Measurements from ENCODE around the gene SUPT4H1.

SUPT4H1 gene

DNA sequence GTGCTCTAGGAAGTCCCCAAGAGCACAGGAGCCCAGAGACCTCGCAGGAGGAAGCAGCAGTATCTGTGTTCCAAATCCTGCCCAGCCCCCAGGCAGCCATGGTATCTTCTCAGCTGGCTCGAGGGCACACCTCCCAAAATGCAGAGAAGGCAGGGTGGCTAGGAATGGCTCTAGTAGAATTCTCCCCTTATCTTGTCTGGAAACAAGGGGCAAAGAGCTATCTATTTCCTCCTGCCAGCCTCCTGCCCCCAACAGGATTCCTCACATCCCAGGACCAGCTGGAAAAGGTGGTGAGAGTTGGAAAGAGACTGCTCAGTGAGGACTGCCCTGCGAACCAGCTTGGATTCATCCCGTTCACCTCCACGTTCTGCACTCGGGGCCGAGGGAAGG is 14.8 kb downstream of the SUPT4H1 start:
- TF ChIP-seq POLR2AphosphoS5 (IDR thresholded peaks at IDR 0.05; ENCODE audit: borderline replicate concordance, low read depth, low read length) (no peak), FOXP2 (optimal IDR thresholded peaks at IDR 0.05; ENCODE audit: control extremely low read depth, extremely low read length, insufficient read depth) (no peak), EZH2 (IDR thresholded peaks at IDR 0.05) (no peak)
- no peak overlapping the region for H3K9ac ChIP-seq (ENCODE audit: insufficient read length)
- no peak for DNase-seq (ENCODE audit: low read depth, low spot score)
- no peaks in the 10 kb centered on the region for H3K9me3 ChIP-seq (ENCODE audit: low read depth, low read length)
- H3K36me3 ChIP-seq (ENCODE audit: insufficient read depth, low read length), result no peaks in the 10 kb centered on the region
- H3K4me3 ChIP-seq, result no peak overlapping the region
- H3K27ac ChIP-seq, result no peak overlapping the region

DNA sequence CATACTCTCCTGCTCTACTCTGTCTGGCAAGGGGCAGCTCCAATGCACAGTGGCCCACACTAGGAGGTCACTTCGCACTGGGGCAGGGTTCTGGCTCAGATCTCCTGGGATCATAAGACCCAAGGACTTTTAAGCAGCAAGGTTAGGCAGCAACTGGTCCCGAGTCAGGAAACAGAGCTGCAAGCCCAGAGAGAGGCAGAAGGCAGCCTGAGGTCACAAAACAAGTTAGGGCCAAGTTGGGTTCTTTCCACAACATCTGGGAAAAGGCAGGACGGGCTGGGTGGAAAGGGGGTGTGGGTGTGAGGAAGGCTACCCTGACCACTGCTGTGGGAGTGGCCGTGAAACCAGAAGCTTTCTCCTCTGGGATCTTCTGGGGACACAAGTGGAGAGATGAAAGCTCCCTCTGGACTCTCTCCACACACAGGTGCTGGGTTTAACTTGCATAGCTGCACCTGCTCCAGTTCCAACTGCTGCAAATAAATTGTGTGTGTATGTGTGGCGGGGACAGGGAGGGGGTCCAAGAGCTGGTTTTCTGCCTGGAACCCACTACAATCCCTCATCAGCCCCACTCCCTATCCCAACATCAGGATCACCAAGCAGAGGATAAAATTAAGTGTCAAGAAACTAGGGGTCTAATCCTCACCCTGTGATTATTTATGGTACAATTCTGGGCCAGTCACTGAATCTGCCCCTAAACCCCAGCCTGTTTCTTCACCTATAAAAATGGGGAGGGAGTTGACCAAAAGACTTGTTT is 15.4 kb downstream of the SUPT4H1 start:
- DNase-seq (ENCODE audit: low read depth, low spot score), result no peak
- H3K4me3 ChIP-seq, result no peak overlapping the region
- no peaks in the 10 kb centered on the region for H3K36me3 ChIP-seq (ENCODE audit: insufficient read depth, low read length)
- no peak overlapping the region for H3K27ac ChIP-seq
- no peaks in the 10 kb centered on the region for H3K9me3 ChIP-seq (ENCODE audit: low read depth, low read length)
- TF ChIP-seq FOXP2 (optimal IDR thresholded peaks at IDR 0.05; ENCODE audit: control extremely low read depth, extremely low read length, insufficient read depth) (no peak), POLR2AphosphoS5 (IDR thresholded peaks at IDR 0.05; ENCODE audit: borderline replicate concordance, low read depth, low read length) (no peak), EZH2 (IDR thresholded peaks at IDR 0.05) (no peak)
- no peak overlapping the region for H3K9ac ChIP-seq (ENCODE audit: insufficient read length)

DNA sequence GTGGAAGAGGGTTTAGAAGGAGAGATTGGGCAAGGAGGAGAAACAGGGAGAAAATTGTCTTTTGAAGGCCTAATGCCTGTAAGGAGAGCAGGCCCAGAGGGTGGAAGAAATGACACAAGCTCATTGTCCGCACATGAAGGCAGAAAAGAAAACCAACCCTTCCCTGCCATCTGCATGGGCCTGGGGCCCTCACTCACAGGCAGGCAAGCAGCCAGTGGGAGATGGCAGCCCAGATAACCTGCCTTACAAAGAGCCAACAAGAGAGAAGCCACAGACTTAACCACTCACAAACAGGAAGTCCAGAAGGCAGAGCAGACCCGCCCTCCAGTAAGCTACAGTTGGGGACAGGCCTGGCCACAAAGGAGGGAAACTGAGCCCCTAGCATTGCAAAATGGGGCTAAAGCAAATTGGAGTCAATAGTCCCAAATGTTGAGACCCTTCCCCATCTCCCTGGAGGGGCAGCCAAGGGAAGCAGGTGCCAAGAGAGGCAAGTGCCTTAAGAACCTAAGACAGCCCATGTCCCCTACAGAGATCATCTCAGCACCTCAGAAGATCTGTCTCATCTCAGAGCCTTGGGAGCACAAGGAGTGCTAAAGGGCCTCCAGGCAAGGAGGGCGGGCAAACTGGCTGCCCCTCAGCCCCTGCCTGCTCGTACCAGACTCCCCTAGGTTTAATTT is 16.1 kb downstream of the SUPT4H1 start:
- TF ChIP-seq FOXP2 (optimal IDR thresholded peaks at IDR 0.05; ENCODE audit: control extremely low read depth, extremely low read length, insufficient read depth) (no peak), POLR2AphosphoS5 (IDR thresholded peaks at IDR 0.05; ENCODE audit: borderline replicate concordance, low read depth, low read length) (no peak; the same call in 1 of the 2 replicates), EZH2 (IDR thresholded peaks at IDR 0.05) (no peak)
- H3K9ac ChIP-seq (ENCODE audit: insufficient read length), result no peak overlapping the region
- H3K36me3 ChIP-seq (ENCODE audit: insufficient read depth, low read length), result no peaks in the 10 kb centered on the region
- no peaks in the 10 kb centered on the region for H3K9me3 ChIP-seq (ENCODE audit: low read depth, low read length)
- no peak overlapping the region for H3K27ac ChIP-seq
- H3K4me3 ChIP-seq, result no peak overlapping the region
- DNase-seq (ENCODE audit: low read depth, low spot score), result no peak

DNA sequence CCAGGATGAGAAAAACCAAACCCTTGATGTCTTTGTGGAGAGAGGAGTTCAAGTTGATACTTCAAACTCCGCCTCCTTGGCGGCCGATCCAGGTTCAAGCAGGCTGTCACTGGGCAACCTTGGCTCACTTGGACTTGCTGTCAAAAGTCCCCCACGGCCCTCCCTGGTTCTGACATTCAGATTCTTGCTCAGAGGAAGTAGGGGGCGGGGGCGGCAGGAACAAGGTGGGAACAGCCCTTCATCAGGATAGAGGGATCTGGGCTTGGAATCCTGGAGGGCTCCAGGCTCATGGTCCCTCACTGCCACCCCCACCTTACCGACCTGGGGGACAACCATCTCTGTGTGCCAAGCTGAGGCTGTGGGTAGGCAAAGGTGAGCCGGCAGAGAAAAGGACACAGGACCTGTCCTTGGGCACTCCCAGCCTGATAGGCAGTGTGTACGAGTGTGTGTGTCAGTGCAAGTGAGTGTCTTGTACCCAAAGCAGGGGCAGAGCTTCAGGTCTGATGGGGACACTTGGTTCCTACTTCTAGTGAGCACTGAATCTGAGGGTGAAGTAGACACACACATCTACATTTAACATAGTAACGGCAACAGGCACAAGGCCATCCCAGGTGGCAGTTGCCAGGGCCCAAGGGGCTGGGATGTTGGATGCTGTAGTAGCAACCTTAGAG is 16.8 kb downstream of the SUPT4H1 start:
- Histone ChIP-seq H3K9me3 (ENCODE audit: low read depth, low read length) (no peaks in the 10 kb centered on the region), H3K9ac (ENCODE audit: insufficient read length) (no peak overlapping the region), H3K4me3 (no peak overlapping the region), H3K27ac (no peak overlapping the region), H3K36me3 (ENCODE audit: insufficient read depth, low read length) (no peaks in the 10 kb centered on the region)
- TF ChIP-seq POLR2AphosphoS5 (IDR thresholded peaks at IDR 0.05; ENCODE audit: borderline replicate concordance, low read depth, low read length), result no peak
- no peak for DNase-seq (ENCODE audit: low read depth, low spot score)

- Histone ChIP-seq H3K27ac (no peak overlapping the region), H3K36me3 (ENCODE audit: insufficient read depth, low read length) (no peaks in the 10 kb centered on the region), H3K9me3 (ENCODE audit: low read depth, low read length) (no peaks in the 10 kb centered on the region), H3K9ac (ENCODE audit: insufficient read length) (no peak overlapping the region), H3K4me3 (no peak overlapping the region)
- no peak for DNase-seq (ENCODE audit: low read depth, low spot score)
- no peak for TF ChIP-seq POLR2AphosphoS5 (IDR thresholded peaks at IDR 0.05; ENCODE audit: borderline replicate concordance, low read depth, low read length)
- no peak for TF ChIP-seq FOXP2 (optimal IDR thresholded peaks at IDR 0.05; ENCODE audit: control extremely low read depth, extremely low read length, insufficient read depth)
- TF ChIP-seq EZH2 (IDR thresholded peaks at IDR 0.05), result no peak
Observed at GRCh38 chr17:58334661-58335060, 17.3 kb downstream of the SUPT4H1 start.

DNA sequence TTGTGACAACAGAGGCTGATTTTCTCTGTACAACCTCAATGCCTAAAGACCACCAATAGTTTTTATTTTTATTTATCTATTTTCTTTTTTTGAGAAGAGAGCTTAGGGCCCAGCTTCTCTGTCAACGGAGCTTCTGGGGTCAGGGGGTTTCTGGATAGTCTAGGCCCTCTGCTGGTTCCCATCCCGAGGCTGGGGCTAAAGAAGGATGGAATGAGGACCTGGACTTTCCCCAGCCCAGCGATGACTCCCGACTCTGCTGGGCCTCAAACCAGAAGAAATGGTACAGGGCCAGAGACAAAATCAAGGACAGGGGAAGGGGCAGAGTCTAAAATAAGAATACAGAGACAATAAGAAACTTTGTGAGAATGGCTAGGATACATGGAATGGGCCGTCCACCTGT is 17.7 kb downstream of the SUPT4H1 start:
- no peak for TF ChIP-seq POLR2AphosphoS5 (IDR thresholded peaks at IDR 0.05; ENCODE audit: borderline replicate concordance, low read depth, low read length)
- H3K4me3 ChIP-seq, result no peak overlapping the region
- H3K36me3 ChIP-seq (ENCODE audit: insufficient read depth, low read length), result no peaks in the 10 kb centered on the region
- no peak overlapping the region for H3K27ac ChIP-seq
- H3K9me3 ChIP-seq (ENCODE audit: low read depth, low read length), result no peaks in the 10 kb centered on the region
- no peak for DNase-seq (ENCODE audit: low read depth, low spot score)
- no peak overlapping the region for H3K9ac ChIP-seq (ENCODE audit: insufficient read length)

DNA sequence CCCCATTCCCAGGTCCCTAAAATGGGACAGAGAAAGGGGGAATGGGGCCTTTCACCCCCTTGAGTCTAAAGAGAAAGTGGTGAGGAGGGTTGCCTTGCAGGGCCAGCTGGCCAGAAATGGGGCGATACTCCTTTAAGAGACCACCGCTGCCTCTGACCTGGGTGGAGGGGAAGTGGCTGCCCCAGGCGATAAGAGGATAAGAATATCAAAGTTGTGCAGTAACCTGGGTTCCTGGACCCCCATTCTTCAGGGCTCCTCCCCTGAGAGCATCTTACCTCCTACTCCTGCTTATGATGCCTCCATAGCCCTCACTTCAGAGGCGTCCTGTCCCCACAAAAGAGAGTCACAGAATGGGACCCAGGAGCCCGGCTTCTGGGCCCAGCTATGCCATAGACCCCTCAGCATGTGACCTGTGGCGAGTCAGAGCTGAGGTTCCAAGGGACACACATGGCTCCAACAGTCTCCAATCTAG is 18.2 kb downstream of the SUPT4H1 start:
- Histone ChIP-seq H3K4me3 (no peak overlapping the region), H3K27ac (no peak overlapping the region), H3K9me3 (ENCODE audit: low read depth, low read length) (no peaks in the 10 kb centered on the region), H3K36me3 (ENCODE audit: insufficient read depth, low read length) (no peaks in the 10 kb centered on the region), H3K9ac (ENCODE audit: insufficient read length) (no peak overlapping the region)
- DNase-seq (ENCODE audit: low read depth, low spot score), result no peak
- TF ChIP-seq POLR2AphosphoS5 (IDR thresholded peaks at IDR 0.05; ENCODE audit: borderline replicate concordance, low read depth, low read length) (no peak), FOXP2 (optimal IDR thresholded peaks at IDR 0.05; ENCODE audit: control extremely low read depth, extremely low read length, insufficient read depth) (no peak), EZH2 (IDR thresholded peaks at IDR 0.05) (no peak)

DNA sequence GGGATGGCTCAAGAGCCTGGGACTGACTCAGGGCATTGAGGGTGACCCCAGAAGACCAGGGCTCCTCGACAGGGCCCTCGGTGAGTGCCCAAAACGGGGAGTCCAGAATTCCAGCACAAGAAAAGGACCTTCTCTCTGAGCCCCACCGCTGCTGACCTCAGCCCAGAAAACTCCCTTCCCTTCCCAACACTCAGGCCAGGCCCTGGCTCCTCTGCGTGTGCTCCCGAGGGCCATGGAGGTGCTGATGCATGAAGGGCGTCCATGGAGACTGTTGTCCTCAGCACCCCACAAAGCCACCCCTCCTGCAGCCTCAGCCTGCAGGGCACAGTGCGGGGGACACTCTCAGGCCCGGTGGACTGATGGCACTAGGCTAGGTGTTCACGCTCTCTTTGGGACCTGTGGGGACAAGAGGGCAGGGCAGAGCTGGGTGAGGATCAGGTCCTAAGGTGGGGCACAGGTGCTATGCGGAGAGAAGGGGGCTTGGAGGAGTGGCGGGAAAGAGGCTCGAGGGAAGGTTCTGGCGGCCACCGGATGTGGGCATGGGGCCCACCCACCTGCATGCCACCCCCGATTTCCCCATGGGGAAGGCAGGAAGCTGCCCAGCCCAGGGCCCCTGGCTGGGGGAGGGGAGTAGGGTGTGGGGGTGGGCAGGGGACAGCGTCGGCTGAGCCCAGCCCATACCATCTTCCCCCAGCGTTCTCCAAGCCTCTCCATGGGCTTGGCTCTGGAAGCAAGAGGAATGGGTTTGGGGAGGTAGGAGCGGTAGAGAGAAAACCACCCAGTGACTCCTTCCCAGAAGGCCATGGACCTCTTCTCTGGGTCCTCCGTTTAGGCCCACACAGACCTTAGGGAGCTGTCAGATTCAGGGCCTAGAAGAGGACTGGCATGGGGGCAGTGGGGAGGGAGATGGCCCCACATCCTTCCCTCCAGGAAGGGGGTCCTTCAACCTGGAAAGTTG is 18.9 kb downstream of the SUPT4H1 start:
- Histone ChIP-seq H3K4me3 (no peak overlapping the region), H3K36me3 (ENCODE audit: insufficient read depth, low read length) (no peaks in the 10 kb centered on the region), H3K9me3 (ENCODE audit: low read depth, low read length) (no peaks in the 10 kb centered on the region), H3K9ac (ENCODE audit: insufficient read length) (no peak overlapping the region), H3K27ac (no peak overlapping the region)
- TF ChIP-seq EZH2 (IDR thresholded peaks at IDR 0.05) (no peak), FOXP2 (optimal IDR thresholded peaks at IDR 0.05; ENCODE audit: control extremely low read depth, extremely low read length, insufficient read depth) (no peak), POLR2AphosphoS5 (IDR thresholded peaks at IDR 0.05; ENCODE audit: borderline replicate concordance, low read depth, low read length) (no peak)
- no peak for DNase-seq (ENCODE audit: low read depth, low spot score)
